ENCODE measurements around the gene SERPINA6. TPM values are rescaled to one million over a fixed set of nuclear protein-coding genes. Genes with fewer than 3 reads are reported as not detected.

Gene SERPINA6
- total and polyA plus RNA-seq, 9 donors, result 0.18 to 15.4 (median 0.56) TPM; not detected in 4

- 79 to 89% (median 85%) methylated on average over 2 of the region's 2 CpGs for WGBS, 3 donors
- intact Hi-C loops (cut with DNase I), result no loop called here
Observed at GRCh38 chr14:94338023-94338422, 14.9 kb upstream of the SERPINA6 start.

GRCh38 chr14:94337274-94337673 is 14.1 kb upstream of the SERPINA6 start:
- DNase-seq, result no peak
- TF ChIP-seq POLR2A (IDR thresholded peaks at IDR 0.05) (no peak), CTCF (IDR thresholded peaks at IDR 0.05) (no peak), EP300 (IDR thresholded peaks at IDR 0.05) (no peak)
- WGBS, 3 donors, result 73 to 79% (median 77%) methylated on average over 6 of the region's 6 CpGs
- intact Hi-C loops (cut with DNase I), result no loop called here
- Histone ChIP-seq H3K36me3 (no peaks in the 10 kb centered on the region), H3K27ac (no peak overlapping the region), H3K4me1 (ENCODE audit: insufficient read depth) (peaks cover 3% of the 10 kb centered on the region), H3K4me3 (no peak overlapping the region), H3K27me3 (no peaks in the 10 kb centered on the region), H3K9me3 (no peaks in the 10 kb centered on the region)

More at GRCh38 chr14:94338023-94338422, 14.9 kb upstream of the SERPINA6 start:
- peaks cover 3% of the 10 kb centered on the region for H3K4me1 ChIP-seq (ENCODE audit: insufficient read depth)
- H3K4me3 ChIP-seq, result no peak overlapping the region
- no peak overlapping the region for H3K27ac ChIP-seq
- H3K27me3 ChIP-seq, result no peaks in the 10 kb centered on the region
- H3K9me3 ChIP-seq, result no peaks in the 10 kb centered on the region
- TF ChIP-seq EP300 (IDR thresholded peaks at IDR 0.05) (no peak), POLR2A (IDR thresholded peaks at IDR 0.05) (no peak), CTCF (IDR thresholded peaks at IDR 0.05) (no peak)
- H3K36me3 ChIP-seq, result no peaks in the 10 kb centered on the region
- no peak for DNase-seq

- intact Hi-C loops (cut with DNase I), result no loop called here
Observed at GRCh38 chr14:94334872-94335271, 11.7 kb upstream of the SERPINA6 start.

GRCh38 chr14:94332587-94332986 is 9.5 kb upstream of the SERPINA6 start:
- H3K9me3 ChIP-seq, result no peaks in the 10 kb centered on the region
- no peak for DNase-seq
- no peak overlapping the region for H3K27ac ChIP-seq
- H3K36me3 ChIP-seq, result no peaks in the 10 kb centered on the region
- intact Hi-C loops (cut with DNase I), result no loop called here
- H3K4me3 ChIP-seq, result no peak overlapping the region
- H3K27me3 ChIP-seq, result no peaks in the 10 kb centered on the region
- H3K4me1 ChIP-seq (ENCODE audit: insufficient read depth), result no peaks in the 10 kb centered on the region
- TF ChIP-seq EP300 (IDR thresholded peaks at IDR 0.05), result no peak
- no peak for TF ChIP-seq CTCF (IDR thresholded peaks at IDR 0.05)
- TF ChIP-seq POLR2A (IDR thresholded peaks at IDR 0.05), result no peak

More at GRCh38 chr14:94334872-94335271, 11.7 kb upstream of the SERPINA6 start:
- Histone ChIP-seq H3K4me1 (ENCODE audit: insufficient read depth) (no peaks in the 10 kb centered on the region), H3K27me3 (no peaks in the 10 kb centered on the region), H3K4me3 (no peak overlapping the region), H3K27ac (no peak overlapping the region), H3K36me3 (no peaks in the 10 kb centered on the region), H3K9me3 (no peaks in the 10 kb centered on the region)
- WGBS, 3 donors, result 24 to 27% (median 26%) methylated on average over 4 of the region's 4 CpGs
- no peak for DNase-seq
- TF ChIP-seq EP300 (IDR thresholded peaks at IDR 0.05) (no peak), POLR2A (IDR thresholded peaks at IDR 0.05) (no peak), CTCF (IDR thresholded peaks at IDR 0.05) (no peak)

Measured in ovary (tissue), 9 donors.